D721Med (cell line): Measurements from ENCODE around the gene SYT13.

Source experiments
- DNase-seq: peaks from one replicate; pipeline ENCODE4 v3.0.0; 2011; ENCODE audit warnings: low spot score; ENCODE audit not compliant: insufficient read length
- FAIRE-seq: peaks from 2 replicates; lab custom pipeline; 2011; peaks lifted over from hg19 to GRCh38; lab: Jason Lieb, UNC
- CTCF ChIP-seq: IDR thresholded peaks from 2 replicates; pipeline ENCODE4 v1.5.1; 2012; ENCODE audit warnings: mild to moderate bottlenecking, control low read depth; ENCODE audit not compliant: insufficient read depth; ENCODE audit errors: missing control alignments

The SYT13 gene

DNA sequence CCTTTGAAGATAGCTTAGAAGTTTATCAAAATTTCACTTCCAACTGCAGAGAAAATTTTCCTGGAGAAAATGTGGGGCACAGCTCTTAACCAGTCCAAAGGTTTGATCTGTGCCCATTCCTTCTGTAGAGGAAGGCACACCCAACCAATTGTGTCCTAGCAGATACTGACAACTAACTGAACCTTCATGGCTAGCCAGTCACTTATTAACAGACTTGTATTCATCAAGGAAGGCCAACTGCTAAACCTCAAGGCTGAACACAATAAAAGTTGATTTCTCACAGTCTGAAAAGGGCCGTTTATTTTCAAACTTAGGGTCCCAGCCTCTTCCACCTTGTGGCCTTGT, 19.5 kb downstream of the SYT13 start:
- no peak for FAIRE-seq
- DNase-seq: no peak

GRCh38 chr11:45265969-45266675, 20.0 kb downstream of the SYT13 start:
- no peak for DNase-seq
- TF ChIP-seq CTCF: no peak
- FAIRE-seq: no peak

More for the DNA sequence above, 19.5 kb downstream of the SYT13 start:
- TF ChIP-seq CTCF: no peak

DNA sequence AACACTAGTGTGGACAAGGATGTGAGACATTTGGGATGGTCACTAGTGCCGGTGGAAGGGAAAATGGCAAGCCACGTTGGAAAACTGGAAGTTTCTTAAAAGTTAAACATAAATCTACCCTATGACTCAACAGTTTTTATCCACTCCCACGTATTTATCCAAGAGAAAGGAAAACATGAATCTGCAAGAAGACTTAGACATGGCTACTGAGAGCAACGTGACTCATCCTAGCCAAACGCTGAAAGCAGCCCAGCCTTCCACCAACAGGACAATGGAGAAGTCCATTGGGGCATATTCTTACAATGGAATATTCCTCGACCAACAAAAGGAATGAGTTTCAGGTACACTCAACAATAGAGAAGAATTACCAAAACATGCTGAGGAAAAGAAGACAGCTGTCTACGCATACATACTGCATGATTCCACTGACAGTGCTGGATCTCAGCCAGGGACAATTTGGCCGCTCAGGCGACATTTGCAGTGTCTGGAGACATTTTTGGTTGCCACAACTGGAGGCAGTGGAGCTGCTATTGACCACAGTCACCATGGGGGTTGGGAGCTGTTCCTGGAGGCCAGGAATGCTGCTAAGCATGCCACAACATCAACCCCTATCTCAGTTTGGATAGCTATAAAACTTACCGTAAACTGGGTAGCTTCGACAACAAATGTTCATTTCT, 21.2 kb downstream of the SYT13 start:
- no peak for TF ChIP-seq CTCF
- FAIRE-seq (no peak), DNase-seq (no peak)

GRCh38 chr11:45263773-45264172, 22.4 kb downstream of the SYT13 start:
- TF ChIP-seq CTCF: no peak
- no peak for FAIRE-seq
- no peak for DNase-seq

DNA sequence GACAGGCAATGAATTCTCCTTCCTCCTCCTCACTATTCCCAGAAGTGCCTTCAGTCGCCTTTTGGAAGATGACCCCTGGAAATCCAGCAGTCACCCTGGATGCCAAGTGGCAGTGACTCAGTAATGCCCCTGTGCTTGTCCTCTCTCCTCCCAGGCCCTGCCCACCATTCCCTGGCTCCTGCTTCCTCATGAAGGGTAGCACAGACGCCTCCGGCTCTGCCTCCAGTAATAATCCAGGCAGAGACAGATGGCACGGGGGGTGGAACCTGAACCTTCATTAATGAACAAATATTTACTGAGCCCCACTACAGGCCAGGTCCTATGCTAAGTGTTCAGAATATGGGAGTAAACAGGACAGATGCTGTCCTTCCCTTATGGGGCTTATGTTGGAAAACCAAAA, 23.2 kb downstream of the SYT13 start:
- DNase-seq: peak; percentile 43
- TF ChIP-seq CTCF: no peak
- no peak for FAIRE-seq

- DNase-seq (no peak), FAIRE-seq (no peak)
- no peak for TF ChIP-seq CTCF
These were observed 26.1 kb downstream of the SYT13 start for GRCh38 chr11:45260071-45260470.

DNA sequence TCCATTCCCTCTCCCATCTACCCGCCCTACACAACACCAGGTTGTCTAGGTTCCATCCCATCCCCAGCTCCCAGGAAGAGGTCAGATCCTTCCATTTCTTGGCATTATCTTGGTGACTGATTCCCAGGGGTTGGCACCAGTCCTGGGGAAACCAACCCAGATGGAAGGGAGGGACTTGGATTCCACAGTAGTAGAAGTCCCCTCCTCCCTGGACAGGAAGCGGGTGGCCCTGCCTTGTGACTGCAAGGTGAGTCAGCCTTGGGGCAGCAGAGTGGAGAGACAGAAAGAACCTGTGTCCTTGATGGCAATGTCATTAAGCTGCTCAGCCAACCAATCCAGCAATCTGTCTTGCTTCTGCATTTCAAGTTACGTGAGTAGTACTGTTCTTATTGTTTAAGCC, 26.5 kb downstream of the SYT13 start:
- TF ChIP-seq CTCF: no peak
- DNase-seq (no peak), FAIRE-seq (no peak)
